Retina (tissue), 1 donor: ENCODE measurements around the gene IL22RA2.
A peak's percentile ranks its signal among the peaks of the same experiment; 100 is the strongest.
"Not testable (repeated sequence)": the region's sequence is repeated elsewhere in the genome, so short reads cannot be mapped to it uniquely, and the experiment has no call there.

Source experiments
- DNase-seq: peaks from one replicate; pipeline ENCODE4 v3.0.0-alpha.2; 2016

The IL22RA2 gene, protein sequence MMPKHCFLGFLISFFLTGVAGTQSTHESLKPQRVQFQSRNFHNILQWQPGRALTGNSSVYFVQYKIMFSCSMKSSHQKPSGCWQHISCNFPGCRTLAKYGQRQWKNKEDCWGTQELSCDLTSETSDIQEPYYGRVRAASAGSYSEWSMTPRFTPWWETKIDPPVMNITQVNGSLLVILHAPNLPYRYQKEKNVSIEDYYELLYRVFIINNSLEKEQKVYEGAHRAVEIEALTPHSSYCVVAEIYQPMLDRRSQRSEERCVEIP

DNA sequence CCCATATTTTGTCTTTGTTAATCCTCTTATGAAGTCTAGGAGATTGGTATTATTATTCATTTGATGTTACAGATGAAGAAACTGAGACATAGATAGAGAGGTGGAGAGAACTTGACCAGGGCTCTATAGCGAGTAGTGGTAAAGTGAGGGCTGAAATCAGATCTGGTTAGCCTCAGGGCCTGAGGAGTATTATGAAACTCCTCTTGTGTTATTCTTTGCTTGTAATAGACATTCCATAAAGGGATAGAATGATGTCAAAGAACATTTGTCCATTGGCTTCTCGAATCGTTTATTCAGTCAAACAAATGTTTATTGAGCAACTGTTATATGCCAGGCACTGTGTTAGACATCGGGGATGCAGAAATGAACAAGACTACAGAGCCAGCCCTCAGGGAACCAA, at the start of gene IL22RA2:
TSS of gene IL22RA2 (minus strand) at position 144 of the 400 bp plus-strand sequence. CDS start 11,895 bp downstream, outside the sequence.
- no peak for DNase-seq

DNA sequence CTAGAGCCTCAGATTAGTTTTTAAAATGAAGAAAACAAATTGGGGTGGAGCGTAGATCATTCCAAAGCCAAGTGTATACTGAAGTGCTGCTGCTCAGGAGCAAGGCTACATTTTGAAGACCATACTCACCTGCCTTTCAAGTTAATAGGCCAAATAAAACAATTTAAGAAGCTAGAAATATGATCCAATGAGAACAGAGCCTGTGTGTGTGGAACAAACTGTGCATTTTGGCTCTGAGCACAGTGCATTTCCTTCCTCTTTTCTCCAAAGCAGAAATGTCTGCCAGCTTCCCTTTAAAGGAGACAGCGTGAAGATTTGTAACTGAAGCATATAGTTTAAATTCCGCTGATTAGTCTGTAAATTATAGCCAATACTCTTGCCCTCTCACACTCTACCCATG, 48.9 kb upstream of the IL22RA2 start:
- no peak for DNase-seq

DNA sequence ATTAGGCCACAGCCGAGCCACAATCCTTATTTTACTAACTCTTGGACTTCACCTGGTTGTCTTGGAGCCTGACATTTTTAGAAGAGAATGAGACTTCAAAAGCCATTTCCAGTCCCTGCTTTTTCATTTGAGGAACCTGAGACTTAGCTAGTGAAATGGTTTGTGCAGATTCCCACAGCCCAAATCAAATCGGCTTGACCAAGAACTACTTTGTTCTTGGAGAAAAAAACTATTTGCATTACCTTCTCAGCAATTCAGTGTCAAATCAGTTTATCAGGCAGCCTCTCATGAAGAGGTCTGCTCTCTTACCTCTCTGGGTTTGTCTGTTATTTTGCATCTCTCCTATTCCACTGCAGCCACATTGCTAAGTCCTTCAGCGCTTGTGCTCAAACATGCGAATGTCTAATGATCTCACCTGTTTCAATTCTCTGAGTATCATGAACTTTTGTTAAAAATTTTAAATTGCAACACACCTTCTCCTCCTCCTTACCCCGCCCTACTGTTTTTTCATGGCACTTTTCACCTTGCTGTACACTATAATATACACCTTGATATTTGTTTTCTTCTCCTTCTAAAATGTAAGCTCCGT, 46.3 kb upstream of the IL22RA2 start:
- no peak for DNase-seq

DNA sequence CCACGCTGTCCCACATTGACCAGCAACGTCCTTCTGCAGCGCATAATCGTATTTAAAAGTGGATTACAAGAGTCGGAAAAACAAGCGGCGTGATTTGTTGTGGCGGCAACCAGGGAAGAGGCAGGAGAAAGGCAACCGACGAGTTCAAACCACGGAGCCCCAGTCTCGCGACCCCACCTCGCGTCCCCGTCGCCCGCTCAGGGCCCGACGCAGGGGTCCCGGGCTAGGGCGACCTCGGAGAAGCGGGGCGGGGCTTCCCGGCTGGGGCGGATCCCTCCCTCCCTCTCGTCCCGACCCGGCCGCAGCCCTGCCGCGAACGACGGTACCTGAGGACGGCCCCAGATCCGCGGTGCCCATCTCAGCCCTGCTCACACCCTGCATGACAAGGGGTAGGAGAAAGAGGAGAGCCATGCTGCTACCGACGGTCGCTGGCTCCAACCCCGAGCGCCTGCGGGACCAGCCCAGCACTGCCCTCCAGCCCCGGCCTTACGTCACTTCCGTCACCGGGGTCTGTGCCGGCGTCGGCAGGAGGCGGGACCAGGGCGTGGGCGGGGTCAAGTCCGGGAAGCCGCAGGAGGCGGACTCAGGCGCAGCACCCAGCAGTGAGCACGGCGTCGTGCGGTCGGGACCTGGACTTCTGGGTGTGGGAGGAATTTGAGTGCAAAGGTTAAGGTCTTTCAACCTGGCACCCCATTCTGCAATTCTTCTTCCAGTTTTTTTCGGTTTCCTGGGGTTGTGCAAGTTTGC, 45.6 kb upstream of the IL22RA2 start, which contains the start of gene IFNGR1:
TSS of gene IFNGR1 (minus strand) at position 469 of the 747 bp plus-strand sequence. CDS start at position 411, 58 bp downstream.
- peak; percentile 99 for DNase-seq

DNA sequence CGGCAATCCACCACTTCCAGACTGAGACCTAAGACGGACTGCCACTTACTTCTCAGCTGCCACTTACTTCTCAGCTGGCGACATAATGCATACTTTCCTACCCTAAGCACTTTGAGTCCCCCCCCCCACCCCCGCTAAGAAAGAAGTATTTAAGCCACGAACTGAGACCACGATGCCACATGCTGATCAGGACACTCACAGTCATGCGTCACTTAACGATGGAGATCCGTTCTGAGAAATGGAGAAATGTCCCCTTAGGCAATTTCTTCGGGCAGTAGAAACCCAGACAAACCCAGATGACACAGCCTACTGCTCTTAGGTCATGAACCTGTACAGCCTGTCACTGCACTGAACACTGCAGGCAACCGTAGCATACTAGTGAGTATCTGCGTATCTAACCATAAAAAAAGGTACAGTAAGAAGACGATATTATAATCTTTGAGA, 45.1 kb upstream of the IL22RA2 start:
- DNase-seq: no peak

DNA sequence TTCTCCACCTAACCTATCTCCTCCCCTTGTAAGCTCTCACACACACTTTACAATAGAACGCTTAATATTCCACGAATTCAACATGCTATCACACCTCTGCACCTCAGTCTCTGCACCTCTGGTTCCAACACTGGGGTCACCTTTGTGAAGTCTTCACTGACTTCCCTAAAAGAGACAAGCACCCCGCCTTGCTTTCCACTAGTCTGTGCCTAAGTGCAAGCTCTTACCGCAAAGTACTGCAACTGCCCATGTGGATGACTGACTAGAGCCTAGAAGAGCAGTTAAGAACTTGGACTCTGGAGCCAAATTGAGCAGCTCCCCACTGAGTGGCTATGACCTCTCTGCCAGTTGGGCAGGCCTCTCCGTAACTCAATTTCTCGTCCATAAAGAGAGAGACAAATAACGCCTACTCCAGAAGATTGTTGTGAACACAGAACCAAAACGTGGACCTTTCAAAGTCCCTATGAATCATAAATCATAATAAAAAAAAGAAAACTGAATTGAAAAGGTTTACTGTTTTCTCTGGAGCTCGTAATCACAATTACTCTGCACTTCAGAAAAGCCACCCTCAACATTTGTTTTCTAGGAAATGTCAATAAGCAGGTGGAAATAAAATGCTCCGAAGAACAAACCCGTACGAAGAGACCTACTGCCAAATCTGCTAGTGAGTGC, 44.5 kb upstream of the IL22RA2 start:
- DNase-seq: peak; percentile 10

DNA sequence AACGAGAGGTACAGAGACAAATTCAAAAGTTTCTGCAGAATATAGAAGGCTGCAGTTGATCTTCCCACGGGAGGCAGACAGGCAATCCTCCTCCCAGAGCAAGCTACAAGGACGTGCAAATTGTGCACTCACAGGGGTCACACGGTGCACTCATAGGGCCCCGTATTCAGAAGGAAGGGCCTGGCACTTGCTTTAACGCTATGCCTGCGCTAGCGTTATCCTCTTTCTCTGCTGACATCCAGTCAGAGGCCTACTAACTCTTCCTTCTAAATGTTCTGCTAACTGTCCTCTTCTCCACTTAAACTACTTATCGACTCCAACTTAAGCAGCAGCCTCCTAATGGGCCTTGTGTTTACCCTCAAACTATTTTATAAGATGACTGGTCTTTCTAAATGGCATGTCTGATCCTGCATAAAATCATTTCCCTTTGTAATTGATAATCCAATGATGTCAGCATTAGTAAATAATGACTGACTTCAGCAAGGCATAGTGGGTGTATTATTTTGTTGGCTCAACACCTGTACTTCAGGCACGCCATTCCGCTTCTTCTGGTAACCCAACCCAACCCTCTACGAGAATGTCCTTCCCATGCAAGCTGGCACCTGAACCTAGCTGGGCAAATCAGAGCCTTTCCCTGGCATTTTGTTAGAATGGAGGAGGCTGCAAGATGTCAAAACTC, 43.6 kb upstream of the IL22RA2 start:
- DNase-seq: no peak

DNA sequence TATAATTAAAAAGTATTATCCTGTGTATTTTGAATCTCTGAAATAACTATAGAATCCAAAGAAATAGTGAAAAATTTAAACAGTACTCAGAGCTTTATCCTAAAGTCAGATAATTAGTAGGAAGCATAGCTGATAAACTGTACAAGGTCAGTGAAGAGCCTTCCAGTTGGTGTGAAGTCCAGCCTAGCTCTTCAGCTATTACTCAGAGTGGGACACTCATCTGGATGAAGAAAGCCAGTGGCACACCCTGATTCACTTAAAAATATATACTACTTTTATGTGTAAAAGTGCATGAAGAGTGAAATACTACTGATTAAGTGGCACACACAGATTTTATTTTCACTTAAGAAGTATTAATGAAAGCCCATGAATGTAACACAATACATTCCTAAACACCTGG, 42.7 kb upstream of the IL22RA2 start:
- no peak for DNase-seq

DNA sequence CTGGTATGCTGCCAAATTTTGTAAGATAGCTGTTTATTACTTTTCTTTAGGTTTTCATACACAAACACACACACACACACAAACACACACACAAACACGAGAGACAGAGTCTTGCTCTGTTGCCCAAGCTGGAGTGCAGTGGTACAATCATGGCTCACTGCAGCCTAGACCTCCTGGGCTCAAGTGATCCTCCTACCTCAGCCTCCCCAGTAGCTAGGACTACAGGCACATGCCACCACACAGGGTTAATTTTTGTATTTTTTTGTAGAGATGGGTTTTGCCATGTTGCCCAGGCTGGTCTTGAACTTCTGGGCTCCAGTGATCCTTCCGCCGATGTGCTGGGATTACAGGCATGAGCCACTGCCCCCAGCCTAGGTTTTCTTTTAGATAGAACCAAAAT, 42.2 kb upstream of the IL22RA2 start:
- DNase-seq: not testable (repeated sequence)

DNA sequence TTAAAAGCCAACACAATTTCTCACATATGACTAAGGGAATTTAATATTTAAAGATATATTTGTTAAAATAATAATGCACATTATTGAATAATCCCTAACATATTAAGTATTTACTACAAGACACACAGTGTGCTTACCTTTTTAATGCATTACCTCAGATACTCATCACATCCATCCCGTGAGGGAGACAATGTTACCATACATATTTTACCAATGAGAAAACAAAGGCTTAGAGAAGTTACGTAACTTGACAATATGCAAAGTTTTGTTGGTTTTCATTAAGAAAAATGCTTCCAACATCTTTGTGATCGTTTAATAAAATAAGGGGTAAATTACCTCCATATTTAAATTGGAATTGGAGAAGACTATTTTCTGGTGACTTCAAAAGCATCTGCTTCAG, 41.5 kb upstream of the IL22RA2 start:
- DNase-seq: no peak

DNA sequence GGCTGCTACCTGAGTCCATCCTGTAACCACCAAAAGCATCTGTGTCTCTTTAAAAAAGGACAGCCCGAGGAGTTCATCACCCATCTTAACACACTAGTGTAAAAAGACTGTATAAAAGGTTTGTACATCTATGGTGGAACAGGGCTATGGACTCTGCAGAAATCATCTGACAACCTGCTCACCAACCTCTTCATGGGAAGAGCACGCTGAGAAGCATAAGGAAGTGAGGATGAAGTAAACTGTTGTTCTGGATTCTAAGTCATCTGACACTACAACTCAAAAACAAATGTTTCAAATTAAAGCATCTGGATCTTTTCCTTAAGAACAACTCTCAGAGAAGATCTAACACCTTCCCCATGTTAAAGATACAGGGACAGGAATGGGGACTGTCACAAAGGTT, 40.4 kb upstream of the IL22RA2 start:
- DNase-seq: no peak

DNA sequence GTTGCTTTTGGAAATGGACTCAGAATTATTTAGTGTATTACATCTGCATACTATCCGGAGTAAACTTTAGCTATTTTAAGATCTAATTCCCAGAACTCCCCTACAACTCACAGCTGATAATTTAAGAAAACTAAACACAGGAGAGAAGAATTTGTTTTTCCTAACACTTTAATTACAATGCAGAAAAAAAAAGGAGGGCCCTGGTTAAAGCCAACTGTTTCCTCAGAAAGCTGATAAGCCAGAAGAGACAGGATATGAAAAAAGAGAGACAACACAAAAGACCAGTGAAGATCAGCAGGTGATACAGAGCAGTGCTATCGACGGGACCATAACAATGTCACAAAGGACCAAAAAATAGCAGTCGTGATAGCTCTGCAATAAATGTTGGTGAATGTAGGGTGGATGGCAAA, 39.9 kb upstream of the IL22RA2 start:
- no peak for DNase-seq

DNA sequence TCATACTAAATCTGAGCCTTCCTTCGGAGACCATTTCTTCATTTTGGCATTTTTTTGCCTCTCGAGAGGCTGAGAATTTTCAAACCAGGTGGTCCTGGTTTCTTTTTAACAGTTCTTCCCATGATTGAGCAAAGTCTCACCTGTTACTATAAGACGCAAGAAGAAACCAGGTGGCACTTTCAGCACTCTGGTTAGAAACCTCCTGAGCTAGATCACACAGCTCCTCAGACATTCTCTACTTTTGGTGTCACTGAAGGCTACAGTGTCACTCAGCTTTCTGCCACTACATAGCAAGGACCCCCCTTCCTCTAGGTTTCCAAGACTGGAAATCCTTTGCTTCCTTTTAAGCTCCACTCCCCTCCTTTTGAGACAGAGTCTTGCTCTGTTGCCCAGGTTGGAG, 38.5 kb upstream of the IL22RA2 start:
- no peak for DNase-seq

DNA sequence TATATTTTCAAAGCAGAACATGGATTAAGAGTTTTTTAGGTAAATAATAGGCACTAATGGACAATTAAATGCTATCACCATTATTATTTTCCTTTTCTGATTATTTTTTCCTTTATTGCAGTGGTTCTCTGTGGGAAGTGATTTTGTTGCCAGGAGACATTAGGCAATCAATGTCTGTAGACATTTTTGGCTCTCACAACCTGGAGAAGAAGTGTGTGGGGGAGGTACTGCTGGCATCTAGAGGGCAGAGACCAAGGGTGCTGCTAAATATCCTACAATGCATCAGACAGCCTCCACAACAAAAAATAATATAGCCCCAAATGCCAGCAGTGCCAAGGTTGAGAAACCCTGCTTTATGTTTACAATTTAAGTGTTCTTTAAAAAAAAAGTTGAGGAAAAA, 37.5 kb upstream of the IL22RA2 start:
- no peak for DNase-seq

DNA sequence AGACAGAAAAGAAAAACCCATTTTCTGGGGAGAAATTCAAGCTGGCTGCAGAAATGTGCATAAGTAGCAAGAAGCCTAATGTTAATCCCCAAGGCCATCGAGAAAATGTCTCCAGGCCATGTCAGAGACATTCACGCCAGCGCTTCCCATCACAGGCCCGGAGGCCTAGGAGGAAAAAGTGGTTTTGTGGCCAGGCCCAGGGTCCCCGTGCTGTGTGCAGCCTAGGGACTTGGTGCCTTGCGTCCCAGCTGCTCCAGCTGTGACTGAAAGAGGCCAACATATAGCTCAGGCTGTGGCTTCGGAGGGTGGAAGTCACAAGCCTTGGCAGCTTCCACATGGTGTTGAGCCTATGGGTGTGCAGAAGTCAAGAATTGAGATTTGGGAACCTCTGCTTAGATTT, 34.8 kb upstream of the IL22RA2 start:
- DNase-seq: no peak

DNA sequence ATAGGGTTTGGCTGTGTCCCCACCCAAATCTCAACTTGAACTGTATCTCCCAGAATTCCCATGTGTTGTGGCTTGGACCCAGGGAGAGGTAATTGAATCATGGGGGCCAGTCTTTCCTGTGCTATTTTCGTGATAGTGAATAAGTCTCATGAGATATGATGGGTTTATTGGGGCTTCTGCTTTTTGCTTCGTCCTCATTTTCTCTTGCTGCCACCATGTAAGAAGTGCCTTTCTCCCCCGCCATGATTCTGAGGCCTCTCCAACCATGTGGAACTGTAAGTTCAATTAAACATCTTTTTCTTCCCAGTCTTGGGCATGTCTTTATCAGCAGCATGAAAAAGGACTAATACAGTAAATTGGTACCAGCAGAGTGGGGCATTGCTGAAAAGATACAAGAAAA, 34.0 kb upstream of the IL22RA2 start:
- not testable (repeated sequence) for DNase-seq

DNA sequence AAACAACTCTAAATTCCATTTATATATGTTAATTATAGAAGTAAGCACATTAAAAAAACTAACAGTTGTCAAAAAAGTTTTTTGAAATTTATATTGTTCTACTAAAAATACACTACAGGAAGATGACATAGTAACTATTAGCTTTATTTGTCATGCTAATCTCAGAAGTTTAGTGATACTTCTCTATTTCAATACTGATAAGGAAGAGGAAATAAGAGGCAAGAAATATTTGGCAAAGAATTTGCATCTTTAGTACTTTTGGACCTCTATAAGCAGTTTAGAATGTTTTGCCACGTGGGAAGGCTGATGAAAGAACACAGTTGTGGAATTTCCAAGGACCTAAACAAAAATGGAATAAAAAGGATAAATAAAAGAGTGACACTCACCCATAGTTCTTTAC, 33.1 kb upstream of the IL22RA2 start:
- no peak for DNase-seq

DNA sequence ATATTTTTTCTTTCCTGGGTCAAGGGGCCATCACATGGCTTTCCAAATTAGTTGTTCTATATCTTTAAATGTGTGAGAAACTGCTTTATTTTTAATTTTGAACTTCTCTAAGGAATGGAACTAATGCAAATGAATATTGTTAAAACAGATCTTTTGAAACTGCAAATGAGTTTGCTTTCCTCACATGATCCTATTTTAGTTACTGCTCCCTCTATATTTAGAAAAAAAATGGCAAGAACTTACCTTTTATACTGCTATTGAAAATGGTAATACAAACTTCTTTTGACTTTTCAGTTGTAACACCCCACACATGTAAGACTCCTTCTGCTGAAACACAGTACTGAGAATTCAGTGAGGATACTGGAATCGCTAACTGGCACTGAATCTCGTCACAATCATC, 29.8 kb upstream of the IL22RA2 start:
- DNase-seq: no peak

DNA sequence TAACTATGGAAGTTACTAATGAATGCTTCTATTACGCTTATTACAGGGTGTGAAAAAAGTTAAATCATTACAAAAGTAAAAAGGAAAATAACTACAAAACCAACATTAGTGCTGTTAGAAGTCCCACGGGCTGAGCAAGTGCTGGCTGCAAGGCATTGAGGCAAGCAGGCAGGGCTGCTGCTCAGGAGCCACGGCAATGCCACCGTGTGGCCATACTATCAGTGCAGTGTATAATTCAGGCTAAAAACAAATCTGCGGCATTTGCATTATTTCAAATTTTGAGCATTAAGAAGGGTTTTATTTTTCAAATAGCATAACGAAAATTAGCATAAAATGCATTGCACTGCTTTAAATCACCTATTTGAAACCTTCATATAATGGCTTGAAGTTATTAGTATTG, 28.6 kb upstream of the IL22RA2 start:
- no peak for DNase-seq

DNA sequence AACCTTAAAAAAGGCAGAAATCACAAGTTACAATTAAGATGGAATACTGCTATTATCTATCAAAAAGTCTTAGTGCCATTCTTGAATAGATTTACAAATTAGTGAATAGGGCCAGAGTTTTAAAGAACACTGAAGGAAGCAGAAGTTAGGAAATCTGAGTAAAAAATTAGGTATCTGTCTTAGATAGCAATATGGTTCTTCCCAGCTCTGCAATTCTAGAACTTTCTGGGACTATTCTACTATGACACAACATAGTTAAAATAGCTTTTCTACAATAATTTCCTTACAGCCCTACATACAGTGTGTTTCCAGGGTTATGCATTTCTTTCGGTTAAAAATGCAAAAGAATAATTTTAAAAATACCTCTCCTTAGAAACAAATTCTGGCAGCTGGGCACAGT, 27.6 kb upstream of the IL22RA2 start:
- DNase-seq: no peak

DNA sequence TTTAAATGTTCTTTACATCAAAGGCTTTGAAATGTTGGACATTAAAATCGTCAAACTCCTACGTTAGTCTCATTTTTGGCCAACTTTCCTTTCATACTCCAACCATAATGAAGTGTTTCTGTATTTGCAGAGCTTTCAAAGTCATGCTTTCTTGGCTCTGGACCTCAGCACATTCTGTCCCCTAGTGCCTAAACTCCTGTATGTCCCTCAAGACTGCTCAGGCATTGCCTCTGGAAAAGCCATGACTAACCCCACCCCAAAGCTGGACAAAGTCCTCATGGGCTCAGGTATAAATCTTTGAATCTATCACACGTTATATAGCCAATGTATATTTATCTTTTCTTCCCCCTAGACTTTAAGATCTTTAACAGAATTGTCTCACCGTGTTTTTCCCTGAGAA, 26.8 kb upstream of the IL22RA2 start:
- no peak for DNase-seq

DNA sequence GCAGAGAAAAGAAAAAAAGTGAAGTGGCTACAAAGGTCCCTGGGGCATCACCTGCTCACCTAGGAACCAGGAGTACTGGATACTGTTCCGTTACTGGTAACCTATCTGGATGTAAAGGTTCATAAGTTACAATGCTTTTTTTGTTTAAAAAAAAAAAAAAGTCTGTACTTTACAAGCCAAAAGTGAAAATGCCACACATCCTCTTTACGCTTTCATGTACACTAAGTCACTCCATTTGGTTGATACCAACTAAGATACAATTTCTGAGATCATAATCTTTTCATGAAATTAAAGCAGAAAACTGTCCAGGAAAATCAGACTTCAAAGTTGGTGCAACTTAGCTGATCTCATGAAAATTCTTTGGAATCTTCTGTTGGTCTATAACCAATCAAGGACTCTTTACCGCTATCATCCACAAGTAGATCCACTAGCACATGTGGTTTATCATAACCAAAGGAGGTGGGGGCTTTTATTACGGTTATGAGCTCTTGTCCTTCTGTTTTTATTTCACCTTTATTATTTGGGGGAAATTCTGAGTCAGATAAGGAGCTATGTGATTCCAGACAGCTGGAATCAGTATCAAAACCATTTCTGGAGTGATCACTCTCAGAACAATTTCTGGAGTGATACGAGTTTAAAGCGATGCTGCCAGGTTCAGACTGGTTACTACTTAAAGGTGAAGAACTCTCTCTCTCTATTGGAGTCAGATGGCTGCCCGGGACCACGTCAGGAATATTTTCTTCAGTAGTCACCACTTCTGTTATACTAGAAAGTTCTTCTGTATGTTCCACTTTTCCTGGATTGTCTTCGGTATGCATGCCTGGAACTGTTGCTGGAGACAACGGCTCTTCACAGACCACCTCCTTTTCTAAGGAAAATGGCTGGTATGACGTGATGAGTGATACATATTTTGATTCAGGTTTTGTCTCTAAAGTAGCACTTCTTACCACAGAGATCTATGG, 24.5 kb upstream of the IL22RA2 start:
- no peak for DNase-seq
